BE2C (cell line): ENCODE measurements around the gene MTHFR. TPM values are rescaled to one million over a fixed set of nuclear protein-coding genes. Genes with fewer than 3 reads are reported as not detected.

ENCODE experiments used
- DNase-seq: peaks from one replicate; pipeline ENCODE4 v3.0.0-alpha.2; 2020
- H3K27me3 ChIP-seq: fragments of 250-450 bp; sonication (Bioruptor Pico); 2 replicates; pipeline ENCODE4 v1.5.1; 2020; ENCODE audit warnings: mild to moderate bottlenecking
- H3K36me3 ChIP-seq: fragments of 250-450 bp; sonication (Bioruptor Pico); 2 replicates; pipeline ENCODE4 v1.5.1; 2020; ENCODE audit warnings: mild to moderate bottlenecking
- H3K4me1 ChIP-seq: fragments of 250-450 bp; sonication (Bioruptor Pico); 2 replicates; pipeline ENCODE4 v1.5.1; 2020
- H3K4me3 ChIP-seq: 2 replicates; pipeline ENCODE4 v1.5.1; 2011; ENCODE audit warnings: low read depth, low read length
- H3K9me3 ChIP-seq: fragments of 250-450 bp; sonication (Bioruptor Pico); 2 replicates; pipeline ENCODE4 v1.5.1; 2020
- CTCF ChIP-seq: IDR thresholded peaks from 2 replicates; pipeline ENCODE4 v1.5.1; 2012; ENCODE audit warnings: mild to moderate bottlenecking, low read depth, low read length
- polyA plus RNA-seq: library from polyadenylated mRNA; unstranded; fragments of >200 nt; gene quantifications from one replicate; pipeline ENCODE4 v1.2.1, GENCODE V29; 2012; ENCODE audit warnings: low read depth, missing spikeins; ENCODE audit not compliant: insufficient read length, insufficient read depth

Gene MTHFR
- polyA plus RNA-seq = 12.7 TPM

- Histone ChIP-seq H3K9me3 (no peaks in the 10 kb centered on the region), H3K4me1 (0 out of 2 replicates have a peak, but pooled peaks cover 3% of the 10 kb centered on the region), H3K4me3 (peak within 1 kb of the TSS; percentile 75), H3K36me3 (0 out of 2 replicates have a peak, but pooled peaks cover 3% of the 10 kb centered on the region), H3K27me3 (no peaks in the 10 kb centered on the region)
- peak; percentile 97 for DNase-seq
- TF ChIP-seq CTCF = no peak
Measured at GRCh38 chr1:11805422-11806306, at the start of gene MTHFR, which contains the start of gene CLCN6. Gene MTHFR (minus strand): TSS chr1:11805964. CDS start chr1:11803116, 2,848 bp downstream. Gene CLCN6 (plus strand): TSS chr1:11806191. CDS start chr1:11806263, 72 bp downstream.

- no peaks in the 10 kb centered on the region for H3K9me3 ChIP-seq
- no peak for TF ChIP-seq CTCF
- H3K4me3 ChIP-seq = no peak overlapping the region
- H3K36me3 ChIP-seq = no peaks in the 10 kb centered on the region
- DNase-seq = no peak
- peaks cover 11% of the 10 kb centered on the region for H3K27me3 ChIP-seq
- no peaks in the 10 kb centered on the region for H3K4me1 ChIP-seq
Measured at GRCh38 chr1:11855430-11855829, 49.7 kb upstream of the MTHFR start.

- Histone ChIP-seq H3K4me1 (no peaks in the 10 kb centered on the region), H3K27me3 (peaks cover 11% of the 10 kb centered on the region), H3K9me3 (no peaks in the 10 kb centered on the region), H3K4me3 (no peak overlapping the region), H3K36me3 (no peaks in the 10 kb centered on the region)
- no peak for TF ChIP-seq CTCF
- no peak for DNase-seq
Measured at GRCh38 chr1:11854519-11854918, 48.8 kb upstream of the MTHFR start.

- no peak for TF ChIP-seq CTCF
Measured at GRCh38 chr1:11851180-11851579, 45.4 kb upstream of the MTHFR start.

GRCh38 chr1:11850156-11850555, 44.4 kb upstream of the MTHFR start:
- no peak for TF ChIP-seq CTCF
- no peak overlapping the region for H3K4me3 ChIP-seq
- no peaks in the 10 kb centered on the region for H3K27me3 ChIP-seq
- no peaks in the 10 kb centered on the region for H3K36me3 ChIP-seq
- H3K9me3 ChIP-seq = no peaks in the 10 kb centered on the region
- H3K4me1 ChIP-seq = peaks cover 21% of the 10 kb centered on the region
- no peak for DNase-seq

More at GRCh38 chr1:11851180-11851579, 45.4 kb upstream of the MTHFR start:
- H3K36me3 ChIP-seq = no peaks in the 10 kb centered on the region
- H3K4me1 ChIP-seq = peaks cover 17% of the 10 kb centered on the region
- DNase-seq = no peak
- no peaks in the 10 kb centered on the region for H3K27me3 ChIP-seq
- no peak overlapping the region for H3K4me3 ChIP-seq
- no peaks in the 10 kb centered on the region for H3K9me3 ChIP-seq

GRCh38 chr1:11848373-11848700, 42.6 kb upstream of the MTHFR start:
- H3K27me3 ChIP-seq = no peaks in the 10 kb centered on the region
- peaks cover 25% of the 10 kb centered on the region for H3K4me1 ChIP-seq
- H3K9me3 ChIP-seq = no peaks in the 10 kb centered on the region
- TF ChIP-seq CTCF = no peak
- no peak for DNase-seq
- no peaks in the 10 kb centered on the region; the same call in none of the 2 replicates for H3K36me3 ChIP-seq
- no peak overlapping the region for H3K4me3 ChIP-seq
